ENCODE measurements around the gene GABRD.
"Not testable (repeated sequence)": the region's sequence is repeated elsewhere in the genome, so short reads cannot be mapped to it uniquely, and the experiment has no call there.

Gene GABRD

GRCh38 chr1:1980467-1981141, 38.5 kb upstream of the GABRD start:
- DNase-seq (ENCODE audit: low spot score in 2 of 2) (no peak), ATAC-seq (ENCODE audit: low read depth) (no peak)
- Mint-ChIP-seq H3K36me3 (no peaks in the 10 kb centered on the region), H3K27ac (no peak overlapping the region), H3K9me3 (no peaks in the 10 kb centered on the region), H3K27me3 (no peaks in the 10 kb centered on the region), H3K4me1 (no peaks in the 10 kb centered on the region), H3K4me3 (no peak overlapping the region)

- Mint-ChIP-seq H3K27me3 (no peaks in the 10 kb centered on the region), H3K9me3 (no peaks in the 10 kb centered on the region), H3K27ac (no peak overlapping the region), H3K36me3 (no peaks in the 10 kb centered on the region), H3K4me1 (no peaks in the 10 kb centered on the region), H3K4me3 (no peak overlapping the region)
- DNase-seq (ENCODE audit: low spot score in 2 of 2) (no peak), ATAC-seq (ENCODE audit: low read depth) (no peak)
Measured at GRCh38 chr1:1981142-1981500, 38.0 kb upstream of the GABRD start.

DNA sequence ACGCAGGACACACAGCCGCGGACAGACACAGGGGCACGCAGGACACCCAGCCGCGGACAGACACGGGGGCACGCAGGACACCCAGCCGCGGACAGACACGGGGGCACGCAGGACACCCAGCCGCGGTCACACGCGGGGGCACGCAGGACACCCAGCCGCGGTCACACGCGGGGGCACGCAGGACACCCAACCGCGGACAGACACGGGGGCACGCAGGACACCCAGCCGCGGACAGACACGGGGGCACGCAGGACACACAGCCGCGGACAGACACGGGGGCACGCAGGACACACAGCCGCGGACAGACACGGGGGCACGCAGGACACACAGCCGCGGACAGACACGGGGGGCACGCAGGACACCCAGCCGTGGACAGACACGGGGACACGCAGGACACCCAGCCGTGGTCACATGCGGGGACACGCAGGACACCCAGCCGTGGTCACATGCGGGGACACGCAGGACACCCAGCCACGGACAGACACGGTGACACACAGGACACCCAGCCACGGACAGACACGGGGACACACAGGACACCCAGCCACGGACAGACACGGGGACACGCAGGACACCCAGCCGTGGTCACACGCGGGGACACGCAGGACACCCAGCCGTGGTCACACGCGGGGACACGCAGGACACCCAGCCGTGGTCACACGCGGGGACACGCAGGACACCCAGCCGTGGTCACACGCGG, 37.4 kb upstream of the GABRD start:
- DNase-seq (ENCODE audit: low spot score in 2 of 2); H3K27me3 Mint-ChIP-seq; H3K36me3 Mint-ChIP-seq; ATAC-seq (ENCODE audit: low read depth); H3K27ac Mint-ChIP-seq; H3K4me1 Mint-ChIP-seq; H3K9me3 Mint-ChIP-seq; H3K4me3 Mint-ChIP-seq: not testable (repeated sequence)

DNA sequence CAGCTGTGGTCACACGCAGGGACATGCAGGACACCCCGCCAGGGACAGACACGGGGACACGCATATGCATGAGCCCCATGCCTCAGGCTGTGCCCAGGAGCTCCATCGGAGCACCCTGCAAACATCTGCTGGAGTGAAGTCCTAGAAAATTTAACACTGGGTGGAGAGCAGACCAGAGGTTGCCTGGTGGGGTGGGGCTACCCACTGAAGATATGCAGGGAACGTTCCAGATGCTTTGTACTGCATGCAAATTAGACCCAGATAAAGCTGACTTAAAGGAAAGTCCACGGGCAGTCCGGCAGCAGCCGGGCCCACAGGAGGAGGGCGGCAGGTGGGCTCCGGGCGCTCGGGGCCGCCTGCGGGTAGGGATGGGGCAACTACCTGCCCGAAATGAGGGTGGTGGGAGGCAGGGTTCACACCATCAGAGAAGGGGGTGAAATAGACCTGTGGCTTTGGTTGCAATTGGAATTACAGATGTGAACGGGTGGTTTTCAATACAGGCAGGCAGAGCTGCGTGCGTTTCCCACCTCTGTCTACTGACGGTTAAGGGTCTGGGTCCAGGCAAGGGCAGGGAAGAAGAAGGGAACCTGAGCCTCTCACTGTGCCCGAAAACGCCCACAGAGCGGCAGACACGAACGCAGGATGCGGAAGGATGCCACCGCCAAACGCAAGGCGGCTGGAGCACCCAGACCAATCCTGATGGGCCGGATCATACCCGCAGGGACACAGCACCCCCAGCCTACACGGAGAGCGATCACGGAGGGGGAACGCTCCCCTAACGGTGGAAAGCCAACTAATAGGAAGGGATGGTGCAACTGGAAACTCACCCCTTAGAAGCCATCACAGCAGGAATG, 36.5 kb upstream of the GABRD start:
- no peaks in the 10 kb centered on the region for H3K9me3 Mint-ChIP-seq
- no peaks in the 10 kb centered on the region for H3K4me1 Mint-ChIP-seq
- ATAC-seq (ENCODE audit: low read depth) (no peak), DNase-seq (ENCODE audit: low spot score in 2 of 2) (no peak)
- H3K27ac Mint-ChIP-seq, result no peak overlapping the region
- no peak overlapping the region for H3K4me3 Mint-ChIP-seq
- no peaks in the 10 kb centered on the region for H3K27me3 Mint-ChIP-seq
- H3K36me3 Mint-ChIP-seq, result no peaks in the 10 kb centered on the region

- H3K4me3 Mint-ChIP-seq, result no peak overlapping the region
- no peaks in the 10 kb centered on the region for H3K9me3 Mint-ChIP-seq
- H3K27ac Mint-ChIP-seq, result no peak overlapping the region
- H3K27me3 Mint-ChIP-seq, result no peaks in the 10 kb centered on the region
- ATAC-seq (ENCODE audit: low read depth) (no peak), DNase-seq (ENCODE audit: low spot score in 2 of 2) (no peak)
- H3K36me3 Mint-ChIP-seq, result no peaks in the 10 kb centered on the region
- H3K4me1 Mint-ChIP-seq, result no peaks in the 10 kb centered on the region
Measured at GRCh38 chr1:1984560-1985070, 34.5 kb upstream of the GABRD start.

DNA sequence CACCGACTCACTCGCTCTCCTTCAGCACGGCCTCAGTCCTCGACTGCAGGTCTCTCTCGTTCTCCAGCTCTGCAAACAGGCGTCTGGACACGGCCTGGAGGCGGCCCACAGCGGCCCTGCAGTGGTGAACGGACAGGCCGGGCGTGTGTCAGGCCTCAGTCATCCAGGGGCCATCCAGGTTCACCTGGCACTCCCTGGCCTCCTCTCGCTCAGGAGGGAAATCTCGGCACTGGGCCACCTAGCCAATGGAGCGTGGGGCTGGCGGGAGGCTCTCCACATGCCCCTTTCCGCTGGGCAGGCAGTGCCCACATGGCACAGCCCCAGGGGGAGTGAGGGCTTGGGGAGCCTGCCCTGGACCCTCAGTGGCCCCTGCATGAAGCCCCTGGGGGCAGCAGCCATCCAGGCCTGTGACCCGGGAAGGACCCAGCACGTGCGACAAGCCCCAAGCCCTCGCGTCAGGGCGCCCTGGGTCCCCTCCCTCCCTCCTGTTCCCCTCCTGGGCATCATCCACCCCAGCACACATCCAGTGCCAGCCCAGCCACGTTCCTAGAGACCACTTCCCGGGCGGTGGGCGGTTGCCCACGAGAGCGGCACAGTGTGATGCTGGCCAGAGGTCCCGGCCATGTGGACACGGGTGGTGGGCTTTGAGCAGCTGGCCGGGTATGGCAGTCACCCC, 33.6 kb upstream of the GABRD start:
- Mint-ChIP-seq H3K4me1 (no peaks in the 10 kb centered on the region), H3K4me3 (no peak overlapping the region), H3K36me3 (no peaks in the 10 kb centered on the region), H3K27ac (no peak overlapping the region), H3K27me3 (no peaks in the 10 kb centered on the region), H3K9me3 (no peaks in the 10 kb centered on the region)
- no peak for DNase-seq (ENCODE audit: low spot score in 2 of 2)
- ATAC-seq (ENCODE audit: low read depth), result no peak

DNA sequence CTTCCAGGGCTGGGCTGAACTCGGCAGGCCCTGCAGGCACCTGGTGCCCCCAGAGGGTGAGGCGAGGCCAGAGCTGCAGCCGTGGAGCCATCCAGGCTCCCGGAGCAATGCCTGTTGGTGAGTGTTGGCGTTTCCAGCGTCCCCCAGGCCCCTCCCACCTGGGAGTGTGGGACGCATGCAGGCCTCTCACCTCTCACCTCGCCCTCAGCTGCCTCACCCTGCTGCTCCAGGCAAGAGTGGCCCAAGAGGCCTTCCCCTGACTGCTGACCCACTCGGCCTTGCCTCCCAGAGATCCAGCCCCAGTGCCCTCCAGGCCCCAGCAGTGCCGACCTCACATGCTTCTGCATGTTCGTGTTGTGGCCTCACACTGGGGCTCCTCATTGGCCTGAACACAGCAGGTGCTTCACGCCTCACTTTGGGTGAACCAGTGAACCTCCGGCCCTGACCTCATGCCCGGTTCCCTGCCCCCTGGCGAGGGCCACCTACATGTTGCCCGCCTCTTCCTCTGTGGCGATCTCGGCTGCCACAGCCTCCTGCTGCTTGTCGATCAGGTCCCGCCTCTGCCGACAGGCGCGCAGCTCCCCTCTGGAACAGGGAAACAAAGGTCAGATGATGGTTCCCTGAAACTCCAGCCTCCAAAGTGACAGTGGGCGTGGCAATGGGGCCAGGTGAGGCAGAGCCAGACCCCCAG, 32.5 kb upstream of the GABRD start:
- Mint-ChIP-seq H3K4me1 (no peaks in the 10 kb centered on the region), H3K36me3 (no peaks in the 10 kb centered on the region), H3K4me3 (no peak overlapping the region), H3K9me3 (no peaks in the 10 kb centered on the region), H3K27me3 (no peaks in the 10 kb centered on the region), H3K27ac (no peak overlapping the region)
- DNase-seq (ENCODE audit: low spot score in 2 of 2), result no peak
- ATAC-seq (ENCODE audit: low read depth), result no peak

DNA sequence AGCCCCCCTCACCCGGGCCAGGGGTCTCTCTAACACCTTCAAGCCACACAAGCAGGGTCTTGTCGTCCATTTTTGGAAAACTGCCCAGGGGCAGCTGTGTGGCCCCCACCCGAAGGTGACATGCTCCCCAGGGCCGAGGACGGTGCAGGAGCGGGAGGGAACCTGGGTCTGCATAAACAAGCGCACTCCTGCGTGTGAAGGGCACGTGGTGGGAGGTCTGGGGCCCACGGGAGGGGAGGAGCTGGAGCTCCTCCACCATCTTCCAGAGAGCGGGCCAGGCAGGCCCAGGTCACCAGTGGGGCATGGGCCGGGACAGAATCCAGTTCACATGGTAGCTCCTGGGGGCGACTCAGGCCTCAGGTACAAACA, 32.0 kb upstream of the GABRD start:
- no peak for DNase-seq (ENCODE audit: low spot score in 2 of 2)
- Mint-ChIP-seq H3K4me1 (no peaks in the 10 kb centered on the region), H3K36me3 (no peaks in the 10 kb centered on the region), H3K4me3 (no peak overlapping the region), H3K27ac (no peak overlapping the region), H3K9me3 (no peaks in the 10 kb centered on the region), H3K27me3 (no peaks in the 10 kb centered on the region)
- no peak for ATAC-seq (ENCODE audit: low read depth)

DNA sequence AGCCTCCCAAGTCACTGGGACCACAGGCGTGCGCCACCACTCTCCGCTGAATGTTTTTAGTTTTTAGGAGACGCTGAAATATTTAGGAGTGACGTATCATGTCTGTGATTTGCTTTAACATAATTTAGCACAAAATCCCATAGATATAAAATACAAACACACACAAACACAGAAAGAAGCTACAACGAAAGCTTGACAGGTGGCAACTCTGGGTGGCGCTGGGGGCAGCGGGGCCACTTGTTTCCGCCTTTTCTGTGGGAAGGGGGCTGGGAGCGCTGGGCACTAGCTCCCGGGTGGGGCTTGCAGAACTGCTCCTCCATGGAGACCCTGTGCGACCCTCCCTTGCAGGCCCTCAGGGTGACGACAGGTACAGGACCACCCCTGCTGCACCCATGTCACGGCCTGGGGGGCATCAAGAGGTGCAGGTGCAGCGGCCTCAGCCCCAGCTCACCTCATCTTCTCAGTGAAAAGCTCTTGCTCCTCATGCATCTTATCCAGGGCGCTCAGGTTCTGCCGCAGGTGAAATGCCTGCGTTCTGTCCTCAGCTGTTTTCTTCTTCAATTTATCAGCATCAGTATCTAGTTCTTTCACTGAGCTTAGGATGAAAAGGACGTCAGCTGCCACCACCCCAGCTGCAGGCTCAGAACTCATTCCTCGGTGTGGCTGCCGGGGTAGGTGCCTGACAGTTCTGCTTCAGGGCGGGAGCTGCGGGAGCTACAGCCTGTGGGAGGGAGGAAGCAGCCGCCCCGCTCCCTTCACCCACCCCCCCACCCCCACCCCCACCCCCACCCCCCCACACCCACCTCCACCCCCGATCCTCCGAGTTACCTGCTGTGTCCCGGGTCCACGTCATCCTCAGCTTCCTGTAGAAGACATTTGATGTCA, 30.8 kb upstream of the GABRD start:
- no peaks in the 10 kb centered on the region for H3K27me3 Mint-ChIP-seq
- no peak for ATAC-seq (ENCODE audit: low read depth)
- no peak overlapping the region for H3K4me3 Mint-ChIP-seq
- no peaks in the 10 kb centered on the region for H3K4me1 Mint-ChIP-seq
- DNase-seq (ENCODE audit: low spot score in 2 of 2), result no peak
- no peaks in the 10 kb centered on the region for H3K36me3 Mint-ChIP-seq
- H3K27ac Mint-ChIP-seq, result no peak overlapping the region
- H3K9me3 Mint-ChIP-seq, result no peaks in the 10 kb centered on the region

- ATAC-seq (ENCODE audit: low read depth) (no peak), DNase-seq (ENCODE audit: low spot score in 2 of 2) (no peak)
- Mint-ChIP-seq H3K4me1 (no peaks in the 10 kb centered on the region), H3K4me3 (no peak overlapping the region), H3K27ac (no peak overlapping the region), H3K27me3 (no peaks in the 10 kb centered on the region), H3K9me3 (no peaks in the 10 kb centered on the region), H3K36me3 (no peaks in the 10 kb centered on the region)
Measured at GRCh38 chr1:1989102-1989542, 30.0 kb upstream of the GABRD start.

DNA sequence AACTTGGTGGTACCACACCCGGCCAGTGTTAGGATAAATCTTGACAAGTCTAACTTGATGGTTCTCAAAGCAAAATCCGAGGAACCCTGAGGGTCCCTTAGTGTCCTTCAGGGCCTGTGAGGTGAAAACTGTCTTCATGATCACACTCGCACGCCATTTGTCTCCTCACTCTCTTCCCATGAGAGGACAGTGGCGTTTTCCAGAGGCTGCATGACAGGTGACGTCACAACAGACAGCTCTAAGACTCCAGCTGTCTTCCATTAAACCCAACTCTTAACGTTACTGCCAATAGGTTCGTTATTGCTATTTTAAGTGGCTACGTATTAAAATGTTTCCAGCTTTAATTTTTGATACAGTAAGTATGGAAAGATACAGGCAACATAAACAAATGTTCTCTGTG, 29.4 kb upstream of the GABRD start:
- H3K27me3 Mint-ChIP-seq, result peaks cover 3% of the 10 kb centered on the region

GRCh38 chr1:1990222-1990621, 28.9 kb upstream of the GABRD start:
- Mint-ChIP-seq H3K4me1 (no peaks in the 10 kb centered on the region), H3K9me3 (no peaks in the 10 kb centered on the region), H3K27me3 (peaks cover 4% of the 10 kb centered on the region), H3K4me3 (no peak overlapping the region), H3K36me3 (no peaks in the 10 kb centered on the region), H3K27ac (no peak overlapping the region)
- ATAC-seq (ENCODE audit: low read depth) (no peak), DNase-seq (ENCODE audit: low spot score in 2 of 2) (no peak)

More for the DNA sequence above, 29.4 kb upstream of the GABRD start:
- no peaks in the 10 kb centered on the region for H3K36me3 Mint-ChIP-seq
- no peak overlapping the region for H3K4me3 Mint-ChIP-seq
- ATAC-seq (ENCODE audit: low read depth) (no peak), DNase-seq (ENCODE audit: low spot score in 2 of 2) (no peak)
- no peak overlapping the region for H3K27ac Mint-ChIP-seq
- no peaks in the 10 kb centered on the region for H3K4me1 Mint-ChIP-seq
- no peaks in the 10 kb centered on the region for H3K9me3 Mint-ChIP-seq

- Mint-ChIP-seq H3K27ac (no peak overlapping the region), H3K9me3 (no peaks in the 10 kb centered on the region), H3K4me3 (no peak overlapping the region)
Measured at GRCh38 chr1:1994536-1994935, 24.6 kb upstream of the GABRD start.

More at GRCh38 chr1:1994536-1994935, 24.6 kb upstream of the GABRD start:
- Mint-ChIP-seq H3K27me3 (peaks cover 15% of the 10 kb centered on the region), H3K36me3 (no peaks in the 10 kb centered on the region), H3K4me1 (no peaks in the 10 kb centered on the region)
- no peak for DNase-seq (ENCODE audit: low spot score in 2 of 2)
- no peak for ATAC-seq (ENCODE audit: low read depth)
